ENCODE results near the gene LIG1.
A peak's percentile ranks its signal among the peaks of the same experiment; 100 is the strongest.
"Not testable (repeated sequence)": the region's sequence is repeated elsewhere in the genome, so short reads cannot be mapped to it uniquely, and the experiment has no call there.

LIG1 gene

GRCh38 chr19:48081106-48081505, 89.0 kb downstream of the LIG1 start:
- TF ChIP-seq CTCF (IDR thresholded peaks at IDR 0.05; ENCODE audit: low read depth, low read length, missing control alignments) = no peak
- in situ Hi-C loops (cut with HindIII; ENCODE audit: low pct_ligation_motif_present, low sequenced_read_pairs) = no loop called here
- Histone ChIP-seq H3K27ac (no peak overlapping the region), H3K4me3 (ENCODE audit: low read depth, low read length) (no peak overlapping the region), H3K36me3 (replicated peaks) (no peaks in the 10 kb centered on the region), H3K27me3 (replicated peaks) (no peaks in the 10 kb centered on the region)
- DNase-seq = no peak

DNA sequence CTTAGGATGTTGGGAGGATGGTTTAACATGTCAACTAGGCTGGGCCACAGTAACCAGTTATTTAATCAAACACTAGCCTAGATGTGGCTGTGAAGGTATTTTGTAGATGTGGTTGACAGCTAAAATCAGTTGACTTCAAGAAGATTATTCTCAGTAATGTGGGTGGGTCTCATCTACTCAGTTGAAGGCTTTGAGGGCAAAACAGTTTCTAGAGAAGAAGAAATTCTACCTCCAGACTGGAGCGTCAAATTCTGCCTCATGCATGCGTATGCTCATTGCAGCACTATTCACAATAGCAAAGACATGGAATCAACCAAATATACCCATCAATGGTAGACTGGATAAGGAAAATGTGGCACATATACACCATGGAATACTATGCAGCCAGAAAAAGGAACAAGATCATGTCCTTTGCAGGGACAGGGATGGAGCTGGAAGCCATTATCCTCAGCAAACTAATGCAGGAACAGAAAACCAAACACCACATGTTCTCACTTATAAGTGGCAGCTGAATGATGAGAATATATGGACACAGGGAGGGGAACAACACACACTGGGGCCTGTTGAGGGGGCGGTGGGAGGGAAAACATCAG, 99.9 kb downstream of the LIG1 start:
- H3K4me3 ChIP-seq (ENCODE audit: low read depth, low read length); H3K27me3 ChIP-seq (replicated peaks); H3K27ac ChIP-seq; in situ Hi-C loops (cut with HindIII; ENCODE audit: low pct_ligation_motif_present, low sequenced_read_pairs); DNase-seq; H3K36me3 ChIP-seq (replicated peaks): not testable (repeated sequence)

DNA sequence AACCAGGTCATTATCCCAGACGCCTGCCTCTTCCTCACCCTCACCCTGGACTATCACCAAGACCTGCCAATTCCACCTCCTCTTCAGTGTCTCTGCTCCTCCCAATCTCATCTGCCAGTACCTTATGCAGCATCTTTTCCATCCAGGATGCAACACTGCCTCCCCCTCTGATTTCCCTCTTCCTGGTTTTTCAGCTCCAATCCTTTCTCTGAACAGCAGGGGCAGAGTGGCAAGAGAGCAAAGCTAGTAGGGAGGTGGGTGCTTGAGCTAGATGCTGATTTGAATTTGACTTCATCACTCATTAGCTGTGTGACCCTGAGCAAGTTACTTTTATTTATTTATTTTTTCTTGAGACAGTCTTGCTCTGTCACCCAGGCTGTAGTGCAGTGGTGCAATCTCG, 100.7 kb downstream of the LIG1 start:
- Histone ChIP-seq H3K27me3 (replicated peaks) (no peaks in the 10 kb centered on the region), H3K27ac (no peak overlapping the region), H3K4me3 (ENCODE audit: low read depth, low read length) (no peak overlapping the region), H3K36me3 (replicated peaks) (no peaks in the 10 kb centered on the region)
- peak; percentile 15 for TF ChIP-seq CTCF (IDR thresholded peaks at IDR 0.05; ENCODE audit: low read depth, low read length, missing control alignments)
- DNase-seq = no peak
- in situ Hi-C loops (cut with HindIII; ENCODE audit: low pct_ligation_motif_present, low sequenced_read_pairs) = no loop called here

Measured in brain microvascular endothelial cell (primary cell).